Kidney epithelial cell (primary cell): ENCODE results near the gene BFAR. TPM values are rescaled to one million over a fixed set of nuclear protein-coding genes. Genes with fewer than 3 reads are reported as not detected.

Source experiments
- DNase-seq: peaks from one replicate; pipeline ENCODE4 v3.0.0-alpha.2; 2010; ENCODE audit warnings: low read depth
- H3K27me3 ChIP-seq: 2 replicates; pipeline ENCODE4 v1.6.0; 2011; ENCODE audit warnings: low read length; ENCODE audit not compliant: control insufficient read depth, insufficient read depth
- H3K36me3 ChIP-seq: 2 replicates; pipeline ENCODE4 v1.5.1; 2011; ENCODE audit warnings: low read length; ENCODE audit not compliant: control insufficient read depth, insufficient read depth
- H3K4me3 ChIP-seq: 2 replicates; pipeline ENCODE4 v1.5.1; 2011; ENCODE audit warnings: low read depth, mild to moderate bottlenecking, control low read depth, low read length
- CTCF ChIP-seq: IDR thresholded peaks from 2 replicates; pipeline ENCODE4 v1.5.1; 2011; ENCODE audit warnings: mild to moderate bottlenecking, moderate library complexity, low read length, control low read depth, inconsistent platforms; ENCODE audit not compliant: insufficient read depth, poor library complexity, severe bottlenecking
- total RNA-seq: library from RNA; depleted of rRNA; stranded (reverse); fragments of >200 nt; gene quantifications from 2 replicates; pipeline ENCODE4 v1.2.3, GENCODE V29; 2015

The BFAR gene
- total RNA-seq, 1 donor from 2014 or later: 102 TPM

DNA sequence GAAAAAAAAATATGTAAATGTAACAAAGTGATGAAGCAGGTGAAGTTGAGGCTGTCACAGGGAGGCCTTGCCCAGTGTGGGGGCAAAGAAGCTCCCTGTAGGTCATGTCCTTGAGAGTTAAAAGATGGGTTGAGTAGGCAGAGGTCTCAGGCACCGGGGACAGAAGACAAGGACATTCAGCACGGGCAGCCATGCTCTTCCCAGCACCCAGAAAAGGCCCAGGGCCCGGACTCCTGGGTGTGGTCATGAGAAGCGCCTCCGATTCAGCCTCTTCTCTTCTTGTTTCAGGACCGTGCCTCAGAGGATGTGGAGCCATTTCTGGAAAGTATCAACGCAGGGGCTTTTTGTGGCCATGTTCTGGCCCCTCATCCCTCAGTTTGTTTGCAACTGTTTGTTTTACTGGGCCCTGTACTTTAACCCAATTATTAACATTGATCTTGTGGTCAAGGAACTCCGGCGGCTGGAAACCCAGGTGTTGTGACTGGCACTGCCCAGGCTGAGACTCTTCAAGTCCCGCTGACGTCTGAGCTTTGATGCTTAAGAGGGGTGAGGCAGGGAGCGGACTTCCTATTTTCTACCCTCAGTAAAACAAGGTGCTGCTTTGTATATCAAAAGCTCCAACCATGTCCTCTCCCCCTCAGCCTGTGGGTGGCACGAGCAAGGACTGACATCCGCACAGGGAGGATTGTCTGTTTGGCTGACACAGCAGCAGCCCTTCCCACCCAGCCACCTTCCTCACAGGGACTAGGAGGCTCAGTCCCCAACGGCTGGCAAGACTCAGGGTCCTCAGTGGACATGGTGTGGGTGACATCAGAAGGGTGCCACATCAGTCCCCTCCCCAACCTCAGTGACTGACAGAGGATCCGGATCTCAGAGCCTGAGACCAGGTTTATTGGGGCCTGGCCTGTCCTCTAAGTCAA lies 34.9 kb downstream of the BFAR start:
- no peak for DNase-seq

DNA sequence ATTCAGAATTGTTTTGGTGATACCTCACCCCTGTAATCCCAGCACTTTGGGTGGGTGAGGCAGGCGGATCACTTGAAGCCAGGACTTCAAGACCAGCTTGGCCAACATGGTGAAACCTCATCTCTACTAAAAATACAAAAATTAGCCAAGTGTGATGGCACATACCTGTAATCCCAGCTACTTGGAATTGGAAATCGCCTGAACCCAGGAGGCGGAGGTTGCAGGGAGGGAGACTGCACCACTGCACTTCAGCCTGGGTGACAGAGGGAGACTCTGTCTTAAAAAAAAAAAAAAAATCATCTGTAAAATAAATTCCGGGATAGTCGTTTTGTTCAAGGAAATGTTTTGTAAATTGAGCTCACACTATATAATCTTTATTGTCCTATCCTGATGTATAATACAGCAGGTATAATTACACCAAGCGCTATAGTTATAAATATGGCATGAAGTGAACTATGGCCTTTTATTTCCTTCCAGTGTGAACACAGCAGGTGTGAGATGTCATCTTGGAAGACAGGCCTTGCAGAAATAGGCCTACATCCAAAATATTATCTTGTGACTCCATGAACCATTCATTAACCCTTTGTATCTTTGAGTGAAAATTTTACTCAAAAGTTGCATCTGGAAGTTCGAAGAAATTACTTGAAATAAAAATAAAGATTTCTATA lies 35.9 kb downstream of the BFAR start:
- Histone ChIP-seq H3K4me3 (no peak overlapping the region), H3K36me3 (peaks cover 1% of the 10 kb centered on the region), H3K27me3 (no peaks in the 10 kb centered on the region)
- no peak for TF ChIP-seq CTCF
- no peak for DNase-seq

More for the DNA sequence above, 34.9 kb downstream of the BFAR start:
- Histone ChIP-seq H3K27me3 (no peaks in the 10 kb centered on the region), H3K36me3 (peaks cover 1% of the 10 kb centered on the region), H3K4me3 (no peak overlapping the region)
- no peak for TF ChIP-seq CTCF

GRCh38 chr16:14669776-14670175 lies 37.0 kb downstream of the BFAR start:
- TF ChIP-seq CTCF: no peak
- DNase-seq: no peak
- H3K27me3 ChIP-seq: no peaks in the 10 kb centered on the region
- no peak overlapping the region for H3K4me3 ChIP-seq
- H3K36me3 ChIP-seq: peaks cover 1% of the 10 kb centered on the region

- no peak for TF ChIP-seq CTCF
- peak; percentile 2 for DNase-seq
- H3K27me3 ChIP-seq: no peaks in the 10 kb centered on the region
- H3K4me3 ChIP-seq: no peak overlapping the region
- H3K36me3 ChIP-seq: no peaks in the 10 kb centered on the region
These were observed 39.7 kb downstream of the BFAR start for GRCh38 chr16:14672403-14672971.

- no peak for TF ChIP-seq CTCF
- Histone ChIP-seq H3K36me3 (no peaks in the 10 kb centered on the region), H3K4me3 (no peak overlapping the region), H3K27me3 (peaks cover 2% of the 10 kb centered on the region)
- DNase-seq: no peak
These were observed 43.9 kb downstream of the BFAR start for GRCh38 chr16:14676633-14677032.
